GM18508 (cell line): ENCODE data around the gene SULT1C2.
"Not testable (repeated sequence)": the region's sequence is repeated elsewhere in the genome, so short reads cannot be mapped to it uniquely, and the experiment has no call there.

Experiments used
- ATAC-seq: cut with Tn5 transposase; IDR thresholded peaks from one replicate; pipeline ENCODE4 v1.9.1; 2021; ENCODE audit warnings: moderate number of reproducible peaks; ENCODE audit not compliant: insufficient read depth, unreplicated experiment

Gene SULT1C2

GRCh38 chr2:108288534-108289106, at the start of gene SULT1C2:
TSS of gene SULT1C2 (plus strand) at chr2:108288895. CDS start at chr2:108293668, 4,773 bp downstream.
- no peak for ATAC-seq

- no peak for ATAC-seq
Observed at GRCh38 chr2:108239786-108240185, 48.9 kb upstream of the SULT1C2 start, which contains the start of gene SULT1C3. TSS of gene SULT1C3 (plus strand) at chr2:108239968. CDS start at chr2:108247195, 7,227 bp downstream.

- no peak for ATAC-seq
Observed at GRCh38 chr2:108240966-108241365, 47.7 kb upstream of the SULT1C2 start.

- ATAC-seq = no peak
Observed at GRCh38 chr2:108243566-108243965, 45.1 kb upstream of the SULT1C2 start.

GRCh38 chr2:108244667-108245414, 43.9 kb upstream of the SULT1C2 start:
- no peak for ATAC-seq

- ATAC-seq = no peak
Observed at GRCh38 chr2:108253106-108253505, 35.6 kb upstream of the SULT1C2 start.

- ATAC-seq = no peak
Observed at GRCh38 chr2:108257757-108258331, 30.9 kb upstream of the SULT1C2 start.

- no peak for ATAC-seq
Observed at GRCh38 chr2:108260773-108261172, 27.9 kb upstream of the SULT1C2 start.

GRCh38 chr2:108262036-108262435, 26.7 kb upstream of the SULT1C2 start:
- no peak for ATAC-seq

GRCh38 chr2:108263401-108263800, 25.3 kb upstream of the SULT1C2 start:
- no peak for ATAC-seq

GRCh38 chr2:108266218-108266617, 22.5 kb upstream of the SULT1C2 start:
- ATAC-seq = no peak

- ATAC-seq = no peak
Observed at GRCh38 chr2:108267101-108267500, 21.6 kb upstream of the SULT1C2 start.

GRCh38 chr2:108268001-108268400, 20.7 kb upstream of the SULT1C2 start:
- ATAC-seq = no peak

- no peak for ATAC-seq
Observed at GRCh38 chr2:108270346-108270745, 18.3 kb upstream of the SULT1C2 start.

GRCh38 chr2:108270768-108271506, 17.8 kb upstream of the SULT1C2 start:
- no peak for ATAC-seq

- no peak for ATAC-seq
Observed at GRCh38 chr2:108271691-108272253, 16.9 kb upstream of the SULT1C2 start.

- ATAC-seq = no peak
Observed at GRCh38 chr2:108278631-108279030, 10.1 kb upstream of the SULT1C2 start.

GRCh38 chr2:108279468-108279867, 9.2 kb upstream of the SULT1C2 start:
- no peak for ATAC-seq

- no peak for ATAC-seq
Observed at GRCh38 chr2:108280466-108280865, 8.2 kb upstream of the SULT1C2 start.

- ATAC-seq = not testable (repeated sequence)
Observed at GRCh38 chr2:108284566-108284965, 4.1 kb upstream of the SULT1C2 start.

- ATAC-seq = no peak
Observed at GRCh38 chr2:108285616-108286015, 3.1 kb upstream of the SULT1C2 start.
